ENCODE data around the gene NMNAT2. TPM values are rescaled to one million over a fixed set of nuclear protein-coding genes. Genes with fewer than 3 reads are reported as not detected.

Gene NMNAT2
- total and polyA plus RNA-seq, 2 of the 13 experiments (the other 11 are each of a cell fraction or from before 2014, with no cell fraction given), result not detected

DNA sequence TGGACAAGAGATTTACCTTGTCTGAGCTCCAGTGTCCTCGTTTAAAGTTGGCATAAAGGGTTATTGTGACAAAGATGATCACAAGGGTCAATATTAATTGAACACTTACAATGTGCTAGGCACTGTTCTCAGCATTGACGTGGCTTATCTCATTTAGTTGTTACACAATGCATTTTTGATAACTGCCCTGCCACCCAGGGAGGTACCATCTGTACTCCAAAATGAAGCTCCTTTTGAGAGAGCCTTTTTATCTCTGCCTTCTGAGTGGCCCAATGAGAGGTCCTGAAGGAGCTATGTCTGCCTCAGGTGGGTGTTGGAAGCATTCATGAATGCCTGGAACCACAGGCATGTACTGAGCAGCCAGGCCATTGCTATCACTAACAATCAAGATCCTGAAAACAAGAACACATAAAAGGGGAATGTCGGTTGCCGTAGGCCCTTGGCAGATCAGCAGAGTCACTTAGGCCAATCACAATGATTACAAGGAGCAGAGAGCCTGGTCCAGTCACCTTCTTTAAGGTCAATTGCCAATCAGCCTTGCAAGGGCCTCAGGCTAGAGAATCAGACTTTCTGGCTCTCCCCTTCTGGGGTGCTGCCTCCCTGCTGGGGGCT is 78.5 kb downstream of the NMNAT2 start:
- Histone ChIP-seq H3K9me3 (ENCODE audit: low read length) (no peaks in the 10 kb centered on the region), H3K4me2 (ENCODE audit: low read depth, low read length) (no peak overlapping the region), H3K9ac (ENCODE audit: insufficient read depth, low read depth, low read length) (no peak overlapping the region), H2AFZ (ENCODE audit: low read length) (no peak overlapping the region), H3K36me3 (replicated peaks in 1 of 2; ENCODE audit: control insufficient read depth in 1 of 2, insufficient read depth in 2 of 2, low read length in 2 of 2) (no peaks in the 10 kb centered on the region), H3K4me1 (ENCODE audit: insufficient read depth, low read length) (no peaks in the 10 kb centered on the region), H3K27ac (ENCODE audit: extremely low read length, insufficient read depth, low read length) (no peak overlapping the region), H3K27me3 (ENCODE audit: control insufficient read depth in 1 of 2, insufficient read depth in 2 of 2, low read length in 2 of 2) (no peaks in the 10 kb centered on the region; a peak in 1 of 5 replicates), H3K4me3 (replicated peaks in 1 of 3; ENCODE audit: insufficient read depth in 1 of 3, low read depth in 2 of 3, low read length in 3 of 3) (no peak overlapping the region), H4K20me1 (ENCODE audit: insufficient read depth, low read length) (no peaks in the 10 kb centered on the region), H3K79me2 (ENCODE audit: insufficient read depth, low read length) (no peaks in the 10 kb centered on the region)
- 50% methylated on average over 3 of the region's 4 CpGs for WGBS (ENCODE audit: low lambda C conversion rate)
- DNase-seq (ENCODE audit: low spot score) (no peak), ATAC-seq (no peak), FAIRE-seq (no peak)
- in situ Hi-C loops (cut with HindIII; ENCODE audit: extremely low pct_ligation_motif_present, low pct_unique_long_range_greater_than_20kb) (no loop called here), intact Hi-C loops (cut with micrococcal nuclease; ENCODE audit: unreplicated experiment) (no loop called here)
- CTCF ChIA-PET (ENCODE audit: low intra/inter-chr PET ratio, low total read pairs), result no interaction called here
- TF ChIP-seq EEA1 (CRISPR knock-in tag; IDR thresholded peaks at IDR 0.05; ENCODE audit: borderline replicate concordance) (no peak), TAF15 (IDR thresholded peaks at IDR 0.05; ENCODE audit: low read depth, low read length, poor library complexity, severe bottlenecking) (no peak), ZNF496 (CRISPR knock-in tag; IDR thresholded peaks at IDR 0.05; ENCODE audit: insufficient replicate concordance) (no peak)
- TF ChIP-seq, protein P1, sequence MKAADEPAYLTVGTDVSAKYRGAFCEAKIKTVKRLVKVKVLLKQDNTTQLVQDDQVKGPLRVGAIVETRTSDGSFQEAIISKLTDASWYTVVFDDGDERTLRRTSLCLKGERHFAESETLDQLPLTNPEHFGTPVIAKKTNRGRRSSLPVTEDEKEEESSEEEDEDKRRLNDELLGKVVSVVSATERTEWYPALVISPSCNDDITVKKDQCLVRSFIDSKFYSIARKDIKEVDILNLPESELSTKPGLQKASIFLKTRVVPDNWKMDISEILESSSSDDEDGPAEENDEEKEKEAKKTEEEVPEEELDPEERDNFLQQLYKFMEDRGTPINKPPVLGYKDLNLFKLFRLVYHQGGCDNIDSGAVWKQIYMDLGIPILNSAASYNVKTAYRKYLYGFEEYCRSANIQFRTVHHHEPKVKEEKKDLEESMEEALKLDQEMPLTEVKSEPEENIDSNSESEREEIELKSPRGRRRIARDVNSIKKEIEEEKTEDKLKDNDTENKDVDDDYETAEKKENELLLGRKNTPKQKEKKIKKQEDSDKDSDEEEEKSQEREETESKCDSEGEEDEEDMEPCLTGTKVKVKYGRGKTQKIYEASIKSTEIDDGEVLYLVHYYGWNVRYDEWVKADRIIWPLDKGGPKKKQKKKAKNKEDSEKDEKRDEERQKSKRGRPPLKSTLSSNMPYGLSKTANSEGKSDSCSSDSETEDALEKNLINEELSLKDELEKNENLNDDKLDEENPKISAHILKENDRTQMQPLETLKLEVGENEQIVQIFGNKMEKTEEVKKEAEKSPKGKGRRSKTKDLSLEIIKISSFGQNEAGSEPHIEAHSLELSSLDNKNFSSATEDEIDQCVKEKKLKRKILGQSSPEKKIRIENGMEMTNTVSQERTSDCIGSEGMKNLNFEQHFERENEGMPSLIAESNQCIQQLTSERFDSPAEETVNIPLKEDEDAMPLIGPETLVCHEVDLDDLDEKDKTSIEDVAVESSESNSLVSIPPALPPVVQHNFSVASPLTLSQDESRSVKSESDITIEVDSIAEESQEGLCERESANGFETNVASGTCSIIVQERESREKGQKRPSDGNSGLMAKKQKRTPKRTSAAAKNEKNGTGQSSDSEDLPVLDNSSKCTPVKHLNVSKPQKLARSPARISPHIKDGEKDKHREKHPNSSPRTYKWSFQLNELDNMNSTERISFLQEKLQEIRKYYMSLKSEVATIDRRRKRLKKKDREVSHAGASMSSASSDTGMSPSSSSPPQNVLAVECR (CRISPR knock-in tag; IDR thresholded peaks at IDR 0.05; ENCODE audit: borderline replicate concordance), result no peak
- TF ChIP-seq, protein P2, sequence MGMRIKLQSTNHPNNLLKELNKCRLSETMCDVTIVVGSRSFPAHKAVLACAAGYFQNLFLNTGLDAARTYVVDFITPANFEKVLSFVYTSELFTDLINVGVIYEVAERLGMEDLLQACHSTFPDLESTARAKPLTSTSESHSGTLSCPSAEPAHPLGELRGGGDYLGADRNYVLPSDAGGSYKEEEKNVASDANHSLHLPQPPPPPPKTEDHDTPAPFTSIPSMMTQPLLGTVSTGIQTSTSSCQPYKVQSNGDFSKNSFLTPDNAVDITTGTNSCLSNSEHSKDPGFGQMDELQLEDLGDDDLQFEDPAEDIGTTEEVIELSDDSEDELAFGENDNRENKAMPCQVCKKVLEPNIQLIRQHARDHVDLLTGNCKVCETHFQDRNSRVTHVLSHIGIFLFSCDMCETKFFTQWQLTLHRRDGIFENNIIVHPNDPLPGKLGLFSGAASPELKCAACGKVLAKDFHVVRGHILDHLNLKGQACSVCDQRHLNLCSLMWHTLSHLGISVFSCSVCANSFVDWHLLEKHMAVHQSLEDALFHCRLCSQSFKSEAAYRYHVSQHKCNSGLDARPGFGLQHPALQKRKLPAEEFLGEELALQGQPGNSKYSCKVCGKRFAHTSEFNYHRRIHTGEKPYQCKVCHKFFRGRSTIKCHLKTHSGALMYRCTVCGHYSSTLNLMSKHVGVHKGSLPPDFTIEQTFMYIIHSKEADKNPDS (CRISPR knock-in tag; IDR thresholded peaks at IDR 0.05), result no peak
- POLR2A ChIA-PET, result no interaction called here
- BruUV-seq (replicated peaks), result no TSS peak

Measured in HepG2 (cell line).